ENCODE measurements around the gene PDIA4.

GRCh38 chr7:149071182-149071635 lies 42.9 kb upstream of the PDIA4 start:
- no peak for TF ChIP-seq EZH2 (IDR thresholded peaks at IDR 0.05; ENCODE audit: borderline replicate concordance)
- no peak for TF ChIP-seq CTCF (IDR thresholded peaks at IDR 0.05; ENCODE audit: poor library complexity)
- TF ChIP-seq EZH2phosphoT487 (IDR thresholded peaks at IDR 0.05; ENCODE audit: low read depth, severe bottlenecking, unreplicated experiment) = no peak
